Fibroblast of skin of right biceps (primary cell): ENCODE measurements around the gene SUSD3.

Experiments
- DNase-seq: peaks from one replicate; pipeline ENCODE4 v3.0.0-alpha.2; 2013

SUSD3 gene

GRCh38 chr9:93077811-93078210 is 19.3 kb downstream of the SUSD3 start:
- DNase-seq: no peak

GRCh38 chr9:93079371-93079770 is 20.9 kb downstream of the SUSD3 start:
- no peak for DNase-seq

- DNase-seq: no peak
Observed at GRCh38 chr9:93080406-93080805, 21.9 kb downstream of the SUSD3 start.

- no peak for DNase-seq
Observed at GRCh38 chr9:93081081-93081529, 22.6 kb downstream of the SUSD3 start.

- peak; percentile 56 for DNase-seq
Observed at GRCh38 chr9:93081931-93082330, 23.4 kb downstream of the SUSD3 start.

- DNase-seq: no peak
Observed at GRCh38 chr9:93082841-93083411, 24.4 kb downstream of the SUSD3 start.

GRCh38 chr9:93083592-93084470 is 25.3 kb downstream of the SUSD3 start:
- DNase-seq: no peak

- no peak for DNase-seq
Observed at GRCh38 chr9:93084471-93084881, 26.0 kb downstream of the SUSD3 start.

- no peak for DNase-seq
Observed at GRCh38 chr9:93085676-93086075, 27.2 kb downstream of the SUSD3 start.

GRCh38 chr9:93086447-93087224 is 28.1 kb downstream of the SUSD3 start:
- DNase-seq: no peak

- no peak for DNase-seq
Observed at GRCh38 chr9:93087971-93088655, 29.6 kb downstream of the SUSD3 start.

GRCh38 chr9:93088656-93089015 is 30.1 kb downstream of the SUSD3 start:
- no peak for DNase-seq

- DNase-seq: no peak
Observed at GRCh38 chr9:93089024-93089423, 30.5 kb downstream of the SUSD3 start.

GRCh38 chr9:93089481-93089991 is 31.0 kb downstream of the SUSD3 start:
- DNase-seq: no peak

- DNase-seq: no peak
Observed at GRCh38 chr9:93090091-93090655, 31.7 kb downstream of the SUSD3 start.

GRCh38 chr9:93091056-93091452 is 32.6 kb downstream of the SUSD3 start:
- DNase-seq: no peak

GRCh38 chr9:93091453-93092081 is 33.1 kb downstream of the SUSD3 start:
- DNase-seq: peak; percentile 87

- DNase-seq: no peak
Observed at GRCh38 chr9:93092251-93092991, 33.9 kb downstream of the SUSD3 start.

GRCh38 chr9:93093127-93093876 is 34.8 kb downstream of the SUSD3 start:
- no peak for DNase-seq

GRCh38 chr9:93093877-93094657 is 35.6 kb downstream of the SUSD3 start:
- no peak for DNase-seq
